Frontal cortex (tissue), 4 donors: ENCODE results near the gene S100A6. TPM values are rescaled to one million over a fixed set of nuclear protein-coding genes. Genes with fewer than 3 reads are reported as not detected.

Source experiments
- DNase-seq, 2 donors: peaks; one replicate each; pipeline ENCODE4 v3.0.0; 2012; ENCODE audit warnings: low spot score in 2 of 2
- FAIRE-seq: peaks from 2 replicates; lab custom pipeline; 2012; peaks lifted over from hg19 to GRCh38; lab: Jason Lieb, UNC
- total RNA-seq: library from RNA; depleted of rRNA; stranded (reverse); fragments of >200 nt; gene quantifications from one replicate; pipeline ENCODE4 v1.2.3, GENCODE V29; 2014
- donor health status: control.
- donor health status: control.
- donor health status: control.

Gene S100A6
- total RNA-seq, 1 donor from 2014 or later, result 9.8 TPM

DNA sequence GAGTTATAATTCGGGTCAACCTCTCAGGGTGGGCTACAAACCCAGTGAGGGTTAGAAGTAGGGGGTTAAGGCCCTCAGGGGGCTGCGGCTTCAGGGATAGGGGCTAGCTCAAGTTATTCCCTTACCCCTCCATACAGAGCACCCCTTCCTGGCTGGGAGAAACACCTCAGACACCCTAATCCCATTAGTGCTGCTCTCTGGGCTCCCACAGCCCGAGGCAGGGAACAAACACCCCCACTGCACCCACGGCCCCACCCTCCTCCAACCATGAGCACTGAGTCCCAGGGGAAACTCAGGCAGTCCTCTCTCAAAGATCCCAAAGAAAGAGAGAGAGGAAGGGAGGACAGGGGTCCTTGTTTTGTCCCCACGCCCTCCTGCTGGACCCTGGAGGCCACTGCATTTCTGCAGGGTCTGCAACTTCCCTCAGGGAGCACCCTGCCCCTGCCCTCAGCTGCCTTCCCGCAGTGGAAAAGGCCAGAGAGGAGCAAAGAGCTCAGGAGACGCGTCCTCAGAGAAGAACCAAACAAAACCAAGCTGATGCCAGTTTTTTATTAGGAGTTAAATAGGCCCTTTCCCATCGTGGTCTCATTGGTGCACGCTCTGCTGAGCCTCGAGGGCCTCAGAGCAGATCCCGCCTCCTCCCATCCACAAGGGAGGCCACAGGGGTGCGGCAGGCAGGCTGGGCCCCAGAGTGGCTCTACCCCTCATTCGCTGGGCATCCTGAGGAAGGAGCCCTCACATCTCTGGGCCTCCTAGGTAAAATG is 11.2 kb upstream of the S100A6 start:
- FAIRE-seq (no peak), DNase-seq (no peak)

DNA sequence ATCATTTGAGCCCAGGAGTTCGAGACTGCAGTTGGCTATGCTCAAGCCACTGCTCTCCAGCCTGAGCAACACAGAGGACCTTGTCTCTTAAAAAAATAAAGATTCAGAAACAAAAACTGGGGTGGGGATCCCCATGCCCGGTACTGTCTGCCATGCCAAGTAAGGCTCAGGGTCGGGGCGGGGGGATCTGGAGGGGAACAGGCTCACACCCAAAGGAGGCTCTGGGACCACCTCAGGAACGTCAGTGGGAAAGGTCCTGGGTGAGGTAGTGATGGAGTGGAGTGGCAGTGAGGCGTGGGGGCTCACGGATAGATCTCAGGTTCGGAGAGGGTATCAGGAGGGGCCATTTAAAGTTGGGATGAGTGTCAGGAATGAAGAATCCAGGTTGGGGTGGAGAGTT is 10.6 kb upstream of the S100A6 start:
- DNase-seq (no peak), FAIRE-seq (no peak)

DNA sequence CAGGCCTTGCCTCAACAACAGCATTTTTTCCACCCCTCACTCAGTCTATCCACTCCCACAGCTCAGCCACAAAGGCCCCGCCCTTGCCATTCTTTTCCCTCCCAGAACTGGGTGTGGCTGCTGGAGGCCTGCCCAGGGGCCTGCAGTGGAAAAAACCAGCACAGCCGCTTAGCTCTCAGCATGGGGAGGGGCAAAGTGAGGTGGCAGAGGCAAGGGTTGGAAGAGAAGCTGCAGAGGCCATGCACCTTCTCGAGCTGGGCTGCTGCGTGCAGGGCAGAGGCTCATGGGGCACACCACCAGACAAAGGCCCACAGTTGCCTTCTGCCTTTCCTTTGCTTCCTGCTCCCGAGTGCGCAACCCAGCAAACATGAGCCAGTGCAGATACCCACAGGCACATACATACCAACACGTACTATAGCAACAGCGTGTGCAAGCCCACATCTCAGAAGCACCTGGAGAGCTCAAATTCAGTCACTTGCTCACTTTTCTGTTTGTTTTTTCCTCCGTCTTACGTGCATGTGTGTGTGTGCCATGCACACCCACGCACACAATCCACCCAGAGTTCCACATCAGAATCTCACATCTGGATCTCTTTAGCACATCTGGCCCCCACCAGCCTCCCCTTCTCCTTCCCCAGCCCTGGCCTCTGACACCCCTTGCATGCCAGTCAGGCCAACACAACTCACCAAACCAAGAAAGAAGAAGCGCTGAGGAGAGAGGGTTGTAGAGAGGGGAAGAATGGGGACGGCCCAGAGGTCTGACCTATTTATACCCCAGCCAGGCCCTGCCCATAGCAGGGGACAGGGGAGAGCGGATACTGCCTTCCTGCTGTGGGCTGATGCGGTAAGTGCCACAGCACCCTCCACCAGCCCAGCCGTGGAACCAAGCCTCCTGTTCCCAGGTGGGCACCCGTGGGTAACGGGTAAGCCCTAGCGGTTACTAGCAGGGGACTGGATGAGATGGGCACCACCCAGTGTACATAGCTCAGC is 9.6 kb upstream of the S100A6 start, which contains the start of gene S100A4:
Gene S100A4 (minus strand): TSS at position 740 of the 989 bp plus-strand sequence. CDS start 1,012 bp downstream, outside the sequence.
- peak in 1 of 2 donors; percentile 56 for DNase-seq
- no peak for FAIRE-seq

DNA sequence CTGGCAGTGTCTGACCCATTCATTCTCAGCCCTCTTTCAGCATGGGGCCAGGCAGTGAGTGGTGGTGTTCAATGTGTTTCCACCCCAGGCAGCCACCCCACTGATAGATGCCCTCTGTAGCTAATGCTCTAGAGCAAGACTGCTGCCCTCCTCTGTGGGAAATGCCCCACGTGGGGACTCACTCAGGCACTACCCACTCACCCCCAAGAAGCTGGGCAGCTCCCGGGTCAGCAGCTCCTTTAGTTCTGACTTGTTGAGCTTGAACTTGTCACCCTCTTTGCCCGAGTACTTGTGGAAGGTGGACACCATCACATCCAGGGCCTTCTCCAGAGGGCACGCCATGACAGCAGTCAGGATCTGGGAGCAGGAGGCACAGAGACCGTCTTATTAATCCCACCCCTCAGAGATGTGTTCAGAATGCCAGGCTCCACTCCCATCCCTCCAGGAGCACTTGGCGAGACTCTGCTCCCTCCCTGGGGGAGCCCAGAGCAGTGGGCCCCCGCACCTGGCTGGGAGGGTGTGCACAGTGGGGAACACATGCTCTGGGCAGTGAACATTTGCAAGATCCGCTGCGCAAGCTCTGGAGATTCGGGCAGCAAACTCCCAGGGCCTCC is 8.8 kb upstream of the S100A6 start:
- no peak for FAIRE-seq
- DNase-seq, result no peak

- FAIRE-seq, result no peak
Measured at GRCh38 chr1:153543736-153544135, 7.9 kb upstream of the S100A6 start.

DNA sequence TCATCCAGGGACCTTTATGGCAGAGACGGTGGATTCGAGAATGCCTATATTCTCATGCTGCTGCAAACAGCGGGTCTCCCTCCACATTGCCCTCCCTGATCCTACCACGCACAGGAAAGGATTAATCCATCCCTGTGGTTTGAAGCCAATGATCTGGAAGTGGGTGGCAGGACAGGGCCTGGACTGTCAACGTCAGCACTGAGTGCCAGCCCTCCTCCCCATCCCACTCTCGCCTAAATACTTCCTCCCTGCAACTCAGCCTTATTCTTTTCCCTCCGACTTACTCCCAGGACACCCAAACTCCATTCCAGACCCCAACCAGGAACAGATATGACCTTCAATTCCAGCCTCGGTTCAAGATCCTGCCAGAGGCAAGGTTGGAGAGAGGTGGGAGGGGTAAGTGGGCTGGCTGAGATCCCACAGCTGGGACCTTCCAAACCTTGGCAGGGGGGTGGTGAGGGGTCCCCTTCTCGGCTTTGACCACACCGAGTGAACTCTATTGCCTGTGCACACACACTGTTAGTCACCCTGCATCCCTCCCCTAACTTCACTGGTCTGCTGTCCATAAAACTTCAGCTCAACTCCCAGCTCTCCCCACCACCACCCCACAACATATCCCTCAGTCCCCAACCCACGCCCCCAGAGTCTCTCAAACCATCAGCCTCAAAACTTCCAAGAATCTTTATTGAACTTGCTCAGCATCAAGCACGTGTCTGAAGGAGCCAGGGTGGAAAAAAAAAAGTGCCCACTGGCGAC is 7.3 kb upstream of the S100A6 start:
- FAIRE-seq, result no peak

More at GRCh38 chr1:153543736-153544135, 7.9 kb upstream of the S100A6 start:
- no peak for DNase-seq

DNA sequence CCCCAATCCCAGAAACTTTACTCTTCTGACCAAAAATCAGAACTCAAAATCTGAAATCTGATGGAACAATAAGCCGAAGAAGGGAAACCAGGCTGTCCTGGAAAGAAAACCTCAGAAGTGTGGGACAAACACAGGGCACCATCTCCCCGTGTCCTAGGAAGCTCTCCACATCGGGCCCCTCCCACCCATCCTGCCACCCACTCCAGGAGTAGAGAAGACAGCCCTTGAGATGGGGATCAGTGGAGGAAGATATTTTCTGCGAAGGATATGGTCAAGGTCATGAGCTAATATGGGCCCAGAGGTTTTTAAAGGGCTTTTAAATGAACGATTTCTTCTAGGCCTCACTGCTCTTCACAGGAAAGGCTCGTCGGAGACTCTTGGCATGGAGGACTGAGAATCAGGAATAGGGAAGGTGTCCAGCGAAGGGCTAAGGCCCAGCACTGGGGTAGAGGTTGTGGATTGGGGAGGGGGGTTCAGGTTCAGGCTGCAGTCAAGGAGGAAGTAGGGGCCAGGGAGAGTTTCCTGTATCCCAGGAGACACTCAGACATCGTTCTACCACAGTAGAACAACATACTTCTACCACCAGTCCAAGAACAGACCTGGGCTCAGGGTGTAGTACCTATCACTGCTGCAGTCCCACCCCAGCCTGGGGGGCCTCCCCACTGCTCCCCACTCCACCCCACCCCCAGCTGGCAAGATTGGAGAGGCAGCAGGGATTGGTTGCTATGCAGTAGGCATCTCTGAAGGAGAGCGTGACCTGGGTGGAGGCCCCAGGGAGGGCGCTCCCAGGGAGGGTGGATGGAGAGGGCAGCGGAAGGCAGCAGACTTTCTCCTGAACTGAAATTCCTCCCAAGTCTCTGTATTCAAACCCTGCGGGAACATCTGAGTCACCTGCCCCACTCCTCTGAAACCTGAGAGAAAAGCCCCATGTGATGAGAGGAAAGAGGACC is 6.1 kb upstream of the S100A6 start:
- no peak for FAIRE-seq

More for the DNA sequence above, 7.3 kb upstream of the S100A6 start:
- DNase-seq, result no peak

GRCh38 chr1:153540394-153541361 is 4.9 kb upstream of the S100A6 start, which contains the start of gene S100A5:
Gene S100A5 (minus strand): TSS chr1:153540934. CDS start chr1:153540191, 743 bp downstream.
- FAIRE-seq (no peak), DNase-seq (no peak)

More for the DNA sequence above, 6.1 kb upstream of the S100A6 start:
- no peak for DNase-seq

DNA sequence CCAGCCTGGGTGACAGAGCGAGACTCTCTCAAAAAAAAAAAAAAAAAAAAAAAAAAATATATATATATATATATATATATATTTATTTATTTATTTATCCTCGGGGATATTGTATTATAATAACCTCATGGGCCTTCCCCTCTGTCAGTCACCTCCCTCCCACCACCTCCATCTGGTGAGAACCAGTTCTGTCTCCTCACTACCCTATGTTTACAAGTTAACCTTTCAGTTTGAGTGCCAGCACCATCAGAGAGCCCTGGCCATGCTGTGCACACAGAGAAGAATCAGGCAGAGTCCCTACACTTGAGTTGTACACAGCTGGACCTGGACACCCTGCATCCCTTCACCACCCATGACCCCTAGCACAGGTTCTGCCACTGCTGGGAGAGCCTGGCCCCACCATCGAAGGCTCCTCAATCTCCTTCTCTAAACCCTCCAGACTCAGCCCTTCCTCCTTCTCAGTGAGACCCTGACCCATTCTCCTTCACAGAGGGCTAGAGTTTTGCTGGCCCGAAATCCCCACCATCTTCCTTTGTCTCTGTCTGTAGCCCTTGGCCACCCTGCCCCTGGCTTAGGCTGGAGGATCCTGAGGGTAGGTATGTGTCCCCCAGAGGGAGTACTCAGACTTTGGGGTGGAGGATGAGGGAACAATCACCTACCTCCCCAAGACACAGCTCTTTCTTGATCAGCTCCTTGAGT is 3.8 kb upstream of the S100A6 start:
- FAIRE-seq (no peak), DNase-seq (no peak)

GRCh38 chr1:153538315-153538821 is 2.6 kb upstream of the S100A6 start:
- FAIRE-seq, result no peak
- DNase-seq, result no peak

DNA sequence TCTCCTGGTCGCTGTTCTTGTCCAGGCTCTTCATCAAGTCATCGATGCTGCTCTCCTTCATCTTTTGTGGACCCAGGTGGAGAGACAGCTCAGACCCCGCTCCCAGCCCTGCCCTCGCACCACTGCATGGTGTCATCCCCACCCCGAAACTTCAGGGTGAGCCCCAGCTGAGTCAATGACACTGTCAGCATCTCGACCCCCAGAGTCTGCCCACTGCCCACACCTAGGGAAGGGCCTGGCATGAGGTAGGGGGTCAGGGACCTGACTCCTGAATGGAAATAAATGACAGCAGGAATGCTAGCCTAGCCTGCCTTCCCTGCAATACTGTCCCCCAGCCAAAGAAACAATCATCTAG is 1.6 kb upstream of the S100A6 start:
- DNase-seq (no peak), FAIRE-seq (no peak)

DNA sequence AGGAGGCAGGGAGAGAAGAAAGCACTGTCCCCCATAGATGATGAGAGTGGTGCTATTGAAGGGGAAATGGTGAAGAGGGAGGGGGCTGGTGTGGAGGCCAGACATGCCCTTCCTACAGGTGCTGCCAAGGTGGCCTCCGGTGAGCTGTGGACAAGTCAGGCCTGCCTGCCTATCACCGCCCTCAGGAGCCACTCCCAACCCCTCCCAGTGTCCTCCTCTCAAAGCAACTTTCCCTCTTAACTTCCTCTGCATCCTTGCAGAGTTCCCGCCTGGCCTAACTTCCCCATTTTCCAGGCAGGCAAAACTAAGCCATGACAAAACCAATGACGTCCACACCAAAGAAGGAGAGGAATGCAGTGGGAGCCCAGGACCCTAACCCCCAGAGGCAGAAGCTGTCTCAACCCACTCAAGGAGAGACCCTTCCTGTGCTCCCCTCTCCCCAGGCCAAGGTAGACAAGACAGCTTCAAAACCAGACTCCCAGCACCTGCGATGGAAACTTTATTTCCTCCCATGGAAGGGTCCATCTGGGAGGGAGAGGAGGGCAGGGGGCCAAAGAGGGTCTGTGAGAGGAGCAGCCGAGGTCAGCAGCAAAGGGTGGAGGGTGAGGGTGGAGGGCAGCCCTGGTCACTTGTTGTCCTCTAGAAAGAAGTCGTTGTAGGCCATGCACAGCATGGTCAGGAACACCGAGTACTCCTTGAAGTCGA is 1.0 kb upstream of the S100A6 start:
- FAIRE-seq (no peak), DNase-seq (no peak)

- DNase-seq (peak; percentile 55 to 70), FAIRE-seq (no peak)
Measured at GRCh38 chr1:153536012-153536670, 350 bp upstream of the S100A6 start.

DNA sequence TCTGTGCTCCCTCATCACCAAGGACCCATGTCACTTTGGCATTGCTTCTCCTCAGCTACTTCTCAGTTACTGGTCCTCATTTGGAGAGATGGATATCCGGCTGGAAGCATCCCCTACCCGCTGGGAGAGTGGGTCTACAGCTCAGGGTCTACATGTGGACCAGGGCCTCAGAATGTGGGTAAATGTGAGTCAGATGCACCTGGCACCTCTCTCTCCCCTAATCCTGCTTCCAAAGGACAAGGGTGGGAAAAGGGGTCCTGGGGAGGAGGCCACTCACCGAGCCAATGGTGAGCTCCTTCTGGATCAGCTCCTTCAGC is 908 bp downstream of the S100A6 start:
- DNase-seq (no peak), FAIRE-seq (no peak)

DNA sequence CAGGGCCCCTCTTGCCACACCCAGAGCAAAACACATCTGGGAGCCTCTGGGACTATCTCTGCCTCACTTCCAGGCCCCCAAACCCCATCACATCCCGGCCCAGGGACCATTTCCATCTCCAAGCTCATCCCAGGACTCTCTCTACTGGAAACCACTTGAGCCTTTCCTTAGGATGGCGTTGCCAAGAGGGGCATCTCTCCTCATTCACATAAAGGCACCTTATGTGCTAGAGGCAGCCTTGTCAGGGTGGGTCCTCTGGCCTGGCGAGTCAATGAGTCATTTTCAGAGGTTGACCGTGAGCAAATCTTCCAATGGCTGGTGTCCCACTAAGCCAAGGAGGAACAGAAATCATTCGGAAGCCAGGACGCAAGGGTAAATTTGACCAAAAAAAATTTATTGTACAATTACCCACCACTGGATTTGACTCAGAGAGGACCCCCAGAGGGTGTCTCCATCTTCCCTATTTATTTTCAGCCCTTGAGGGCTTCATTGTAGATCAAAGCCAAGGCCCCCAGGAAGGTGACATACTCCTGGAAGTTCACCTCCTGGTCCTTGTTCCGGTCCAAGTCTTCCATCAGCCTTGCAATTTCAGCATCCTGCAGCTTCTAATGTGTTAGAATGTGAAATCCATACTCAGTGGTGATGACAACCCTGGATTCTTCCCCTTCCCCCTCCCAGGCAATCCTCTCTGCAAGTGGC is 1.4 kb downstream of the S100A6 start:
- FAIRE-seq (no peak), DNase-seq (no peak)
